ENCODE measurements around the gene NGB. TPM values are rescaled to one million over a fixed set of nuclear protein-coding genes. Genes with fewer than 3 reads are reported as not detected.
A peak's percentile ranks its signal among the peaks of the same experiment; 100 is the strongest.

Gene NGB
- polyA plus RNA-seq, 3 donors, result not detected

DNA sequence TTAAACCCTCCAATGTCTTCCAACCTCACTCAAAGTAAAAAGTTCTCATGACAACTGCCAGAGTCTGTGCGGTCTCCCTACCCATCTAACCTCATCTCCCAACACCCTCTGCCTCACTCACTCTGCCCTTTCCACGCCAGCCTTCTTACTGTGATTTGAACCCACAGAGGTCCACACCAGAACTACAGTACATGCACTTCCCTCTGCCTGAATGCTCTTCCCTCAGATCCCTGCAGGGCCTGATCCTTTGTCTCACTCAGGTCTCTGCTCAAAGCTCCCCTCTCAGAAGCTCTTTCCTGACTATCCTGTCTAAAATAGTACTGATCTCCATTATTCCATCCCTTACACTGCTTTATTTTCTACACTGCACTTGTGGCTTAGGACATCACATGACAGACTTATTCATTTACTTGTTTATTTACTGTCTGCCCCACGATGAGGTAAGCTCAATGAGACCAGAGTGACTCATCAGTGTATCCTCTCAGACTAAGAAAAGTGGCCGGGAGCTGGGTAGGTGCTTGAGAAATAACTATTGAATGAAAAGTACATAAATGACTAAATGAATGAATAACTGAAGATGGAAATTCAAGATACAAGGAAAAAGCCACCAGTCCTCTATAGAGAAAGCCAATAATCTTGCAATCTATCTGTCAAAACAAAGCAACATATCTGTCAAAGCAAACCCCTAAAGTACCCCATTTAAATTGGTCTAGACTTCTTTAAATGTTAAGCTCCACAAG is 32.6 kb upstream of the NGB start:
- no peaks in the 10 kb centered on the region for H3K27me3 ChIP-seq (ENCODE audit: control insufficient read depth in 2 of 2, insufficient read depth in 2 of 2, low read length in 2 of 2)
- no peak overlapping the region for H3K4me3 Mint-ChIP-seq
- H3K27ac Mint-ChIP-seq, result peak overlapping the region in 6 of 7 donors; percentile 47 to 90 (median 71)
- 95% methylated on average over 2 of the region's 4 CpGs for WGBS (ENCODE audit: insufficient coverage)
- peak overlapping the region in 1 of 2 donors; percentile 65 for H3K27ac ChIP-seq (ENCODE audit: low read depth in 1 of 2, low read length in 2 of 2)
- no peaks in the 10 kb centered on the region for H3K9me3 Mint-ChIP-seq
- no peak overlapping the region for H2AFZ ChIP-seq (ENCODE audit: insufficient read depth, low read depth, low read length, poor library complexity, severe bottlenecking)
- no peak for TF ChIP-seq CTCF (IDR thresholded peaks at IDR 0.05)
- H3K4me1 Mint-ChIP-seq, result peaks cover 17% of the 10 kb centered on the region
- intact Hi-C loops (cut with micrococcal nuclease), result no loop called here
- DNase-seq, result peak; percentile 51 to 85 (median 70)
- peaks cover 5 to 9% of the 10 kb centered on the region in 2 donors for H3K4me1 ChIP-seq (ENCODE audit: control insufficient read depth in 1 of 2, insufficient read depth in 2 of 2, low read length in 2 of 2)
- no peaks in the 10 kb centered on the region for H3K79me2 ChIP-seq (ENCODE audit: insufficient read depth, low read length)
- no peaks in the 10 kb centered on the region for H3K27me3 Mint-ChIP-seq (ENCODE audit: low read depth in 3 of 3)
- H3K9me3 ChIP-seq (replicated peaks in 1 of 2; ENCODE audit: control insufficient read depth in 1 of 2, insufficient read depth in 1 of 2, low read length in 2 of 2), result no peaks in the 10 kb centered on the region
- peaks cover 5 to 10% of the 10 kb centered on the region in 2 donors for H3K36me3 ChIP-seq (replicated peaks in 1 of 2; ENCODE audit: control insufficient read depth in 1 of 2, insufficient read depth in 2 of 2, low read length in 2 of 2)
- H4K20me1 ChIP-seq (ENCODE audit: insufficient read depth, low read length), result no peaks in the 10 kb centered on the region
- no peak overlapping the region for H3K9ac ChIP-seq (ENCODE audit: insufficient read depth, low read length, poor library complexity, severe bottlenecking)
- no peak overlapping the region for H3K4me2 ChIP-seq (replicated peaks; ENCODE audit: extremely low read depth, low read length, poor library complexity, severe bottlenecking)
- no peak overlapping the region for H3K4me3 ChIP-seq (replicated peaks in 1 of 3; ENCODE audit: low read depth in 2 of 3, low read length in 3 of 3)
- H3K36me3 Mint-ChIP-seq, result peaks cover 13 to 17% of the 10 kb centered on the region in 2 donors

DNA sequence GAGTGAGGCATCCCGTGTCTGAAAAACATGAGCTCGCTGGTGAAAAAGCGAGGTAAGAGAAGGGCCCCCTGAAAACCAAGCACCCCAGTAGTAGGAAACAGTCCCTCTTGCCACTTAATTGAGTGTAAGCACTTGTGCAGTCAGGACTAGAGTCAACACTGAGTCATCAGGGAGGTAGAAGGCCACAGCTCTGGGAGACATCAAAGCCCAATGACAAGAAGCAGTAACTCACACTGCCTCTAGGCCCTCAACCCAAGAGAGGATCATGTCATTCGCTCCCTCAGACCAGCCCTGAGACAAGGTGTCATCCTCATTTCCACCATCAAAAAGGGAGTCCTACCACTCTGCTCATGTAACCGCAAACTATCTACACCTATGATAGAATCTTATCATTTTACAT is 31.9 kb upstream of the NGB start:
- H4K20me1 ChIP-seq (ENCODE audit: insufficient read depth, low read length), result no peaks in the 10 kb centered on the region
- intact Hi-C loops (cut with micrococcal nuclease), result no loop called here
- no peaks in the 10 kb centered on the region for H3K9me3 ChIP-seq (replicated peaks in 1 of 2; ENCODE audit: control insufficient read depth in 1 of 2, insufficient read depth in 1 of 2, low read length in 2 of 2)
- H3K4me1 ChIP-seq (ENCODE audit: control insufficient read depth in 1 of 2, insufficient read depth in 2 of 2, low read length in 2 of 2), result peaks cover 5 to 8% of the 10 kb centered on the region in 2 donors
- H3K4me1 Mint-ChIP-seq, result peaks cover 17% of the 10 kb centered on the region
- H3K79me2 ChIP-seq (ENCODE audit: insufficient read depth, low read length), result no peaks in the 10 kb centered on the region
- peaks cover 7 to 17% of the 10 kb centered on the region in 2 donors for H3K36me3 ChIP-seq (replicated peaks in 1 of 2; ENCODE audit: control insufficient read depth in 1 of 2, insufficient read depth in 2 of 2, low read length in 2 of 2)
- no peaks in the 10 kb centered on the region for H3K27me3 ChIP-seq (ENCODE audit: control insufficient read depth in 2 of 2, insufficient read depth in 2 of 2, low read length in 2 of 2)
- no peak overlapping the region for H2AFZ ChIP-seq (ENCODE audit: insufficient read depth, low read depth, low read length, poor library complexity, severe bottlenecking)
- H3K9ac ChIP-seq (ENCODE audit: insufficient read depth, low read length, poor library complexity, severe bottlenecking), result no peak overlapping the region
- WGBS (ENCODE audit: insufficient coverage), result 92% methylated on average over 4 of the region's 5 CpGs
- H3K9me3 Mint-ChIP-seq, result no peaks in the 10 kb centered on the region
- no peak for TF ChIP-seq CTCF (IDR thresholded peaks at IDR 0.05)
- peak overlapping the region in 4 of 7 donors; percentile 35 to 90 (median 62) for H3K27ac Mint-ChIP-seq
- peaks cover 18 to 22% of the 10 kb centered on the region in 2 donors for H3K36me3 Mint-ChIP-seq
- H3K27me3 Mint-ChIP-seq (ENCODE audit: low read depth in 3 of 3), result no peaks in the 10 kb centered on the region
- no peak overlapping the region for H3K4me3 Mint-ChIP-seq
- H3K4me3 ChIP-seq (replicated peaks in 1 of 3; ENCODE audit: low read depth in 2 of 3, low read length in 3 of 3), result no peak overlapping the region
- peak in 2 of 3 donors; percentile 40 to 62 for DNase-seq
- no peak overlapping the region for H3K4me2 ChIP-seq (replicated peaks; ENCODE audit: extremely low read depth, low read length, poor library complexity, severe bottlenecking)
- peak overlapping the region in 1 of 2 donors; percentile 65 for H3K27ac ChIP-seq (ENCODE audit: low read depth in 1 of 2, low read length in 2 of 2)
